Left ventricle myocardium superior (tissue), 1 donor: ENCODE measurements around the gene SNAPIN. TPM values are rescaled to one million over a fixed set of nuclear protein-coding genes. Genes with fewer than 3 reads are reported as not detected.

Experiments
- ATAC-seq: fragments of 200-7000 bp; cut with Tn5 transposase; one replicate; pipeline ENCODE4 v1.9.1; 2020; ENCODE audit warnings: mild to moderate bottlenecking, moderate library complexity
- DNase-seq: peaks from one replicate; pipeline ENCODE4 v3.0.0-alpha.2; 2020
- intact Hi-C: fragments of 100-400 bp; cut with micrococcal nuclease; formaldehyde crosslinking; loops from one replicate; pipeline ENCODE4 v1.11.0; 2022
- long read RNA-seq: library from polyadenylated mRNA; unstranded; transcript quantifications from one replicate; pipeline ENCODE4 v2.0.0, GENCODE V29; 2021
- total RNA-seq: library from RNA; stranded (reverse); fragmentation: NEBNext Ultra II Directional; extraction: Animal tissue kit (Norgen Biotek cat#: 25700); gene quantifications from one replicate; pipeline ENCODE4 v1.2.1, GENCODE V29; 2021
- donor health status: DM: no; HTN: yes; CAD: no; lungs with severe emphysema.

The SNAPIN gene, protein sequence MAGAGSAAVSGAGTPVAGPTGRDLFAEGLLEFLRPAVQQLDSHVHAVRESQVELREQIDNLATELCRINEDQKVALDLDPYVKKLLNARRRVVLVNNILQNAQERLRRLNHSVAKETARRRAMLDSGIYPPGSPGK
- total RNA-seq = 60.1 TPM
- long read RNA-seq, transcript SNAPIN-204 (2 exons, 1,205 nt) = minor isoform, 5 of 156 reads
- long read RNA-seq, transcript SNAPIN-202 (3 exons, 922 nt) = minor isoform, 8 of 156 reads
- long read RNA-seq, transcript SNAPIN-201 (4 exons, 1,030 nt) = major isoform, 133 of 156 reads
- long read RNA-seq, partial matches to known transcripts = 0 of 156 reads
- long read RNA-seq, other reads (novel, unspliced or antisense) = 8 of 156 reads

DNA sequence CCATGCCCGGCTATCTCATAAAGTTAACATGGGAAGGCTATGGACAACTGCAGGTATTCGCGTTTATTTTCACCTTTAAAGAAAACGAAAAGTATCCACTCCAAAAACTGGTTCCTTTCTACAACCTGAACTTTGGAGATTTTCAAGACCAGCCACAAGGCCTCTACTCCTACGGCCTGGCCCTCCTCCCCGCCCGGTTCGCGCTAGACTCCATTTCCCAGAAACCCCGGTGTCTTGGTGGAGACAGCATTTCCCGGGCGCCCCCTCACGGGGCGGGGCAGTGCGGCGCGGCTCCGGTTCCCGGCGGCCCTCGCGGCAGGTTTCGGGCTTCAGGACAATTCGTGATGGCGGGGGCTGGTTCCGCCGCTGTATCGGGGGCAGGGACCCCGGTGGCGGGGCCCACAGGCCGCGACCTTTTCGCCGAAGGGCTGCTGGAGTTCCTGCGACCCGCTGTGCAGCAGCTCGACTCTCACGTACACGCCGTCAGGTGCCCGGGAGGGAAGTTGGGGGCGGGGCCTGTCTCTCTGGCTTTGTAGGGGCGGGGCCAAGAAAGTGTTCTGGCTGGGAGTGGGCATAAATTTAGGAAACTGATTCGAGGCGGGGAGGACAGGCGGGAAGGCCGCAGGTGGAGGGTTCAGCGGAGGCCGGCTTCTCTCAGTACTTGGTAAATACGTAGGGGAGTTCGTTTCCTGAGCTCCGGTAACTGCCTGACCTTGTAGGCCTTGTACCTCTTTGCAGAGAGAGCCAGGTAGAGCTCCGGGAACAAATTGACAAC, at the start of gene SNAPIN:
SNAPIN (plus strand) TSS at position 304 of the 775 bp plus-strand sequence; CDS start at position 345, 41 bp downstream.
- DNase-seq (peak; percentile 95), ATAC-seq (peak; percentile 98)
- intact Hi-C loops = no loop called here

DNA sequence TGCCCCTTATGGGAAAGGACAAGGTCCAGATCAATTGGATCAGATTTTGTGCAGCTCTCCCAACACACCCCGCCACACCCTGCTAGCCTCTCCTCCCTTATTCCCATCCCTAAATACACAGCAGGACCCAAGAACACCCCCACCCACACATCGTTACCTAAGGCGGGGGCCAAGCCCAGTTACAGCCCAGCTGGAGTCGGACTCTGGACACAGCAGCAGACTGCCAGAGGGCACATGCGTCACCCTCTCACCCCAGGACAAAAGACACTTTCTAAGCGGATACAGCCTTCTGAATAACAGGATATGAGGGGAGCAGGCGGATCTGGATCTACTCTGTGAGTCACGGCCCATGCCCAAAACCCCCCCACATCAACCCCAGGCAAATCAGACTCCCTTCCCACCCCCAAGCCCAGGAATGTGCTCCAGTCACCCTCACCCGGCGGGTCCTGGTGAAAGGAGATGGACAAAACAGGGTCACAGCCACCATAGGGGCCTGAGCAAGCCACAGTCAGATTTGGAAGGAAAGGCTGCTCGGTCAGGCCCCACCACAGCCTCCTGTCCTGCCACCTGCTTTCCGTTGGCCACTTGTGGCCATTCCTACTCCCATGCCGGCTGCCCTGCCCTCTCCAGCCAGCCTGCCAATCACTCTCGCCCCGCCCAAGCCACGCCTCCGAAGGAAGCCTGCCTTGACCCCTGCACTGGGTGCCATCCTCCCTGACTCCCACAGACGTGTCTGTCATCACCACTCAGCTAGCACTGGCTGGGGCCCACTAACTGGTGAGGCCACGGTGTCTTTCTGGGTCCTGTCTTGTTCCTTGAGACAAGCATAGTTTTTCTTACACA, 49.5 kb upstream of the SNAPIN start:
- intact Hi-C loops = no loop called here
- peak; percentile 79 for DNase-seq
- peak; percentile 59 for ATAC-seq

DNA sequence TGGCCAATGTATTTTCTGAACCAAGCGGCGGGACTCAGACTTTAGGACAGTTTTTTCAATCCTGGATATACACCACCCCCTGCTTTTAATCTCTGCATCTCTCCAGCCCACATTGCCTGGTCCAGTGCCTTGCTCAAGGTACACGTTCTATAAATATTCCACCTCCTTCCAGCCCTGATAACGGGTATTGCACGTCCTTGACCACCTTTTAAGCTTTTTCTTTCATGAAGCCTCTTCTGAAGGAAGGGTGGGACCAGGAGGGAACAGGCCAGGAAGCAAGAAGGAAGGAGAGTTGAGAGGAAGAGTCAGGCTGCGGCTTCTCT, 49.0 kb upstream of the SNAPIN start:
- ATAC-seq (no peak), DNase-seq (no peak)
- intact Hi-C loops = no loop called here

DNA sequence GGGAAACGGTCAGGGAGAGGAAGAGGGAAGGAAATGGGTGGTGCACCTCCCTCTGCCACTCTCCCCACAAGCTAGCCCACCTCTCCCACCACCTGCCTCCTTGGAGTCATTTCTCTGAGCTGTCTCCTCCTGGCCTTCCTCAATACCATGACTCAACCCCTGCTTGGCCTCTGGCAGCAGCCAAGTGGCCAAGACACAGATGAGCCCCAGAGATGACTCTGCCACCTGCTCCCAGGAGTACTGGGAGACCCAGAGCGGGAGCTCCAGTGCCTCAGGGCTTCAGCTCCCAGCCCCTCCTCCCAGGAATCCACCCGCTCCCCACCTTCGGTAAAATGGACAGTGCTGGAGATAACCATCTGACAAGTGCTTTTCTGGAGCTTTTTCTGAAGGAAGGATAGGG, 48.2 kb upstream of the SNAPIN start:
- no peak for DNase-seq
- intact Hi-C loops = no loop called here
- no peak for ATAC-seq

DNA sequence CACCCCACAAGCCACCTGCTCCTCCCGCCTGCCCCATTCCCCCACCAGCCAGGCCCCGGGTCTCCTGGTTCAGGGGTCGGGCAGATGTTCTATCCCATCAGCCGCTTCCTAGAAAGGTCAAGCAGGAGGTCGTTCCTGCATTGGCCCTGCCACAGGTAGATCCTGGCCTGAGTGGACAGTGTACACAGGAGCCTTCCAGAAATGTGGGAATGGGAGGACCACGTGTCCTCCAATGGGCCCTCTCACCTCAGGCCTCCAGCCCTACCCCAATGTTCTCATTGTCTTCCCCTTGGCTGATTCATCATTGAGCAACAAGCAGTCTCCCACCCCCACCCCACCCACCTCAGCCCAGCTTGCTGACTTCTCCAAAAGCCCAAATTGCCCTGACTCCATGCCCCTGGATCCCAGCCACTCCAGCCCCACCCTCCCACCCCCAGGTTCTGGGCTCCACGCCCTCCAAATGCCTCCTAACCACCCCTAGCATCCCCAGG, 47.6 kb upstream of the SNAPIN start:
- ATAC-seq = no peak
- no peak for DNase-seq
- intact Hi-C loops = no loop called here

DNA sequence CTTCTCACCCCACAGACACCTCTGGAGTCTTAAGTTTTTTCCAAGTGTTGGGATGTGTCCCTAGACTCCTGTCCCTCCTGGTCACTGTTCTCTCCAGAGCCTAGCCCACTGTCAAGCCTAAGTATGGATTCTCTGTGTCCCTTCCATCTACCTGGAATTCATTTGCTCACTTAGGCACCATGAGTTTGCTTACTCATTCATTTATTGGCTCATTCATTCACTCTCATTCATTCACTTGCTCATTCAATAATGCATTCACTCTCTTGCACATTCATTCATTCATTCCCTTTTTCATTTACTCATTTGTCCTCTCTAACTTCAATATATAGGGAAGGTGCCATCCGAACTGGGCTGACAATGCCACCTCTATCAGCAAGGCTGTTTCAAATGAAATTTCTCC, 47.1 kb upstream of the SNAPIN start:
- ATAC-seq (no peak), DNase-seq (no peak)
- intact Hi-C loops = no loop called here

DNA sequence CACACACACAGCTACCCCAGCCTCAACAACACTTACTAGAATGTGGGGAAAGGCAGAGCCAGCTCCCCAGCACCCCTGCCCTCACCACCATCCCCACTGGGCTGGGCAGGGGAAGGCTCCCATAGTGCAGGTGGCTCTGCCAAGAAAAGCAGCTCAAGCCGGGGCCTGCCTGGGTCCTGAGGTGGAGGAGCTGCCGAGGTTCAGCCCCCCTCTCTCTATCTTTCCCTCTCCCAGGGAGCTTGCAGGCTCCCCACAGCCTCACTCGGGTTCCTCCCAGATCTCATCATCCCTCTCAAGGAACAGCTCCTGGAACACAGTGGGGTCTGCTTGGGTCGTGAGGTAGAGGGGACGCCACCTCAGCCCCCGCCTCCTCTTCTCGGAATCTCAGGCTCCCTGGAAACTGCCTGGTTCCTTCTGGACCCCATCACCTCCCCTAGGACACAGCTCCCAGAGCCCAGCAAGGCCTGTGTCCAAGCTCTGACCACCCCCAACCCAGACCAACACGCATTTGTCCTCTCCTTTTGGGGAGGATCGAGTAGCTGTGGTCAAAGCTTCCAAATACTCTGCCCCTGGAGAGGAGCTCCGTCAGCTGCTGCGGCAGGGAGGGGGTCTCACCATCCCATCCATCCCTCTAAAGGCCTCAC, 46.3 kb upstream of the SNAPIN start:
- intact Hi-C loops = no loop called here
- ATAC-seq (peak; percentile 21), DNase-seq (no peak)

DNA sequence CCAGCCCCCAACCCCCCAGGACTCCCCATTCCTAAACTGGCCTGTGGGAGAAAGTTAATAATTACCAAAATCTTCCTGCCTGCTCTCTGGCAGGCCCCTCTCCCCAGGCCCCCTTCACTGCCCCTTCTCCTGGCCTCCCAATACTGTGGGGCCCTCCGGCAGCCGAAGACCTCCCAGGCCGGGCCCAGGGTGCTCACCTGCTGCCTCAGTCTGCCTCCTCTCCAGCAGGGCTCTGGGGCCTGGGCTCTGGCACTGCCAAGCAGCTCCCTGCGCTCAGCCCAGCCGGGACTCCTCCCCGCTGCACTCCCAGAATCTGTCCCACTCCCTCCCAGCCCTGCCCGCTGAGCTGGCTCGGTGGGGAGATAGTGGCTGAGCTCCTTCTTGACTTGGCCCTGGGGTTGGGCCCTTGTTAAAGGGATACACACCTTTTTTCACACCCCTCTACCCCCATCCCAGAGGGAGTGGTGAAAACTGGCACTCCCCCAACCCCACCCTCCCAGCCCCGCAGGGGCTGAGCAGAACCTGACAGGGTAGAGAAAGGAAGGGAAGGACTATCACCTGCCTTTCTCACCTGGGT, 45.7 kb upstream of the SNAPIN start, which contains the start of gene S100A16:
S100A16 (minus strand) TSS at position 383 of the 577 bp plus-strand sequence. CDS start 4,986 bp downstream, outside the sequence.
- peak; percentile 86 for ATAC-seq
- intact Hi-C loops = no loop called here
- DNase-seq = peak; percentile 87

DNA sequence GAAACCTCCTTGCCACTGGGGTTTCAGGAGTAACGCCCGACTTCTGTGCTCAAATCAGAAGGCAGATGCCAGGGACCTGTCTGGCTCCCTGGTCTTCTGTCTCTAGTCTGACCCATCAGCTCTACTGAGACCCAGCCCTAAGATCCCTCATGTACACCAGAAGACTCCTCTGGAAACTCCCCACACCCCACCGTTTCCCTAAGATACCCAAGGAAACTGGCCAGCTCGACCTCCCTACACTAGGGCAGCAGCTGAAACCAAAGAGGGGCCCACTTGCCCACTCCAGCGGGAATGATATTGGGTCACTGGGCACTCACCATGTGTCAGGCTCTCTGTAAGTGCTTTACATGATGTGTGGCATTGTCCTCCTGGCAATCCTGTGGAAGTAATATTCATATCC, 45.1 kb upstream of the SNAPIN start:
- DNase-seq = no peak
- ATAC-seq = no peak
- intact Hi-C loops = no loop called here

DNA sequence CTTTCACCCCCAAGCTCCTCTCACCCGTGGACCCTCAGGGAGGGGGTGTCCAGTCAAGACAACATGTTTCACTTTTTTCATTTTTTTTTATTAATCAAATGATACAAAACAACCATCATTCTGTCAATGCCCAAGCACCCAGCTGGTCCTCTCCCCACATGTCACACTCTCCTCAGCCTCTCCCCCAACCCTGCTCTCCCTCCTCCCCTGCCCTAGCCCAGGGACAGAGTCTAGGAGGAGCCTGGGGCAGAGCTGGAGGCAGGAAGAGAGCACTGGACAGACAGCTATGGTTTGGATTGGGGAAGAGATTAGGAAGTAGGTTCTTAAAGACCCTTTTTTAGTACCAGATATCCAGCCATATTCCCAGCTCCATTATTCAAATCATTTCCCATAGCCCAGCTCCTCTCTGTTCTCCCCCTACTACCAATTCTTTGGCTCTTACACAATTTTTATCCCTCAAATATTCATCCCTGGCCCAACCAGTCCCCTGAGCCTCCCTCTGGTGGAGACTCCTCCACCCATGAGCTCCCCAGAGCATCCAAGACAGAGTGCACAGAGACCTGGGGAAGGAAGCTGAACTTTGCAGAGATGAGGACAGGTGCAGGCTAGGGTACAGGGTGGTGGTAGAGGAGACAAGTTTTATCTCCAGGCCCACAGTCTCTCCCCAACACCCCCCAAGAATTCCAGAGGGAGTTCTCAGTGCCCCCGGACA, 44.2 kb upstream of the SNAPIN start:
- intact Hi-C loops = no loop called here
- no peak for ATAC-seq

DNA sequence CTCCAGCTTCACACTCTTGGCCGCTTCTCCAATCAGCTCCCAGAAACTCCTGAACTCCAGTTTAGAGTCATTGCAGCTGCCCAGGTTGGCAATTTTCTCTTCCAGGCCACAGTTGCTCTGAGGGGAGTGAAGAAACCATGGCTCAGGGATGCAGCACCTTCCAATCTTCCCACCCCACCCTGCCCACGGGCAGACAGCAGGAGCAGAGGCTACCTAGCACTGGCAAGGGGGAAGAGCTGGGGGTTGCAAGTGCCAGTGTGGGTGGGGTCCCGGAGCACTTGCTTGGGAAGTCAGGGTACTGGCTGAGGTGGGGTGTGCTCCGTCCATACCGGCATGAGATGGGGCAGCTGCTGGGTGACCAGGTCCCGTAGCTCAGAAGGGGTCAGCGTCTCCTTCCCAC, 43.6 kb upstream of the SNAPIN start:
- ATAC-seq (no peak), DNase-seq (no peak)
- intact Hi-C loops = no loop called here

More for the DNA sequence above, 44.2 kb upstream of the SNAPIN start:
- no peak for DNase-seq

DNA sequence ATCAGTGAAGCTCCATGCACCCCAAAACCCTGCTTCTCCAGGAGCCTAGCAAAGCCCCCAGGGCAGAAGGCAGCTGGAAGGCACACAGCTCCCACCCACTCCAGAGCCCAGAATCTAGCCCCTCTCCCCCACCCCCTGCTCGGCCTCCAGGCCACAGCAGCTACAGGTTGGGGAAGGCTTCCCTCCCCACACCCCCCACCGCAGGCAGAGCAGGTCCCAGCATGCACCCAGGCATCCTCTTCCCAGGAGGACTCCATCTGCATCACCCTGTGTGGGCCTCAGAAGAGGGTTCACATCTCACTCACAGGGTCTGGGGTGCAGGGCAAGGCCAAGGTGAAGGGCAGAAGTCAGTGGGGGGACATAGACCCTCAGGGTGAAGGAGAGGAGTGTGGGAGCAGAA, 43.1 kb upstream of the SNAPIN start:
- ATAC-seq = no peak
- intact Hi-C loops = no loop called here
- no peak for DNase-seq

DNA sequence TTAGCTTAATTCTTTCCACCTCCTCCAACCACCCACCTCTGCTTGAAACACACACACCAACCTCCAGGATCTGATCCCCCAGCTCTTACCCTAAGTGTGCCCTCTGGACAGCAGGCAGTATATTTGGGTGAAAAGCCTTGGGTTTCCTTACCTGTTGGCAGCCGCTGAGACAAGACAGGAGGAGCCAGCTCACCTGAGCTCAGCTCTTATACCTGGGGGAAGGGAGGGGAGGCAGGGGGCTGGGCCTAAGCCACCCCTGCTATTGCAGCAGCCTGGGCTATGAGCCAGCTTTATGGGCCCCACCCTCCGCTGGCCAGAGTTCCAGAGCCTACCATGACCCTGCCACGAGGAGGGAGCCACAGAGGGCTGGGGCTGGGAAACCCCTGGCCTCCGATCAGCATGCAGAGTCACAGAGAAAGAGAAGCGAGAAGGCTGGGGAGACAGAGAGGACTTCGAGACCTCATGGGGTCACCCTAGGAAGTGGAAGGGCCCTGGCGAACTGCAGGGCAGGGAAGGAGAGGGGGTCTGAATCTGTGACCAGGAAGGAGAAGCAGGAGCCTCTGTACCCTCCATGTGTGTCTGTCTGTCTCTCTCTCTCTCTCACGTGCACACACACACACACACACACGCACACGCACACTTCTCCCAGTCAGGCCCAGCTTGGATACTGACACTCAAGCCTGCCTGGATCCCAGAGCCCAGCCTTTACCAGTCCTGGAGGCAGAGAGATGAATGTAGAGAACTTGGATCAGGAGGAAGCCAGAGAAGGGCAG, 42.2 kb upstream of the SNAPIN start, which contains the start of gene S100A14:
S100A14 (minus strand) TSS at position 182 of the 773 bp plus-strand sequence. CDS start 467 bp downstream, outside the sequence.
- intact Hi-C loops = no loop called here
- peak; percentile 41 for ATAC-seq
- peak; percentile 68 for DNase-seq

DNA sequence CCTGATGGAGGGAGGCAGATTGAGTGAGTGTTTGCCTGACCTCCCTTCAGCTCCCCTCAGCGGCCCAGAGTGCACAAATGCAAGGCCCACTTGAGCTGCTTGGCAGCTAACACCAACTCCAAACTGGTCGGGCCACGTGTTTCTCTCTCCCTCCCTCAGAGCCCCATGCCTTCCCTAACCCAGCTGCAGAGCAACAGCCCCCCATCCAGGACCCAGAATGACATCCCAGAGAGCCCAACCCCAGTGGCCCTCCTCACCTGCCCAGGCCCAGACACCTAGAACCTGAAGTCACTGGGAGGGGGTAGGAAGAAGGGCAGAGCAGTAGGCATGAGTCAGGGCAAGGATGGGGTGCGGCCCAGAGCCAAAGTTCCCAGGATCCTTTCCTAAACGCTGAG, 41.6 kb upstream of the SNAPIN start:
- DNase-seq (peak; percentile 59), ATAC-seq (peak; percentile 64)
- intact Hi-C loops = no loop called here

DNA sequence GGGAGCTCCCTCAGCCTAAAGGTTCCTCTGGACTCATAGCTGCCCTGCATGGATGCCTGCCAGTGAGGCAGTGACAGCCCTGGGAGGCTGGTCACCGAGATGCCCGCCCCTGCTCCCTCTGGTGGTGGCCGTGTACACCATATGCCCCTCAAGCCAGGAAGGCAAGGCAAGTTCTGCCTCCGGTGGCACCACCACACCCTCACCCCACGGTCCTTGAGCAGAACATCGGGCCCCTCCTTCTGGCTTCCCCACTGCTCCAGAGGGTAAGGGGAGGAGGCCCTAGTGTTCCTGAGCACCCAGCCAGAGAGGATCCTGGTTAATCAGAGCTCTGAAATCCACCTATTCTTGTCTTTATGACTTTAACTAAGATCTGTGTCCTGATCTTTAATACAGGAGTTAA, 40.8 kb upstream of the SNAPIN start:
- DNase-seq = no peak
- no peak for ATAC-seq
- intact Hi-C loops = no loop called here

DNA sequence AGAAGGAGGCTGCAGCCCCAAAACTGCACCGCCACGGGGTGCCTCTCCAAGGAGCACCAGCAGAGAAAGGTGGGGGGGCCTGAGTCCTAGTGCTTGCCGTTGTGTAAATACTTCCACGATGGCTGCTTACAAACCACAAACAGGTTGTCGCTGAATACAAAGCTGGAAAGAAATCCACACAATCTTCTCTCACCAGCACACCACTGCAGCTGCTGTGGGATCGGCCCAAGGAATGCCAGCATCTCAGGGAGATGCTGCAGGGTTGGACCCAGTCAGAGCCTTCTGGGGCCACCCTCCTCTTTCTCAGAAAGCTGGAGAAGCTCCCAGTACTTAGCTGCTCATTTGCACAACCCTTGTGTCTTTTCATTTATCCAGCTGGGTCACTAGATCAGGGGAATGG, 39.3 kb upstream of the SNAPIN start:
- intact Hi-C loops = no loop called here
- DNase-seq = no peak
- no peak for ATAC-seq

DNA sequence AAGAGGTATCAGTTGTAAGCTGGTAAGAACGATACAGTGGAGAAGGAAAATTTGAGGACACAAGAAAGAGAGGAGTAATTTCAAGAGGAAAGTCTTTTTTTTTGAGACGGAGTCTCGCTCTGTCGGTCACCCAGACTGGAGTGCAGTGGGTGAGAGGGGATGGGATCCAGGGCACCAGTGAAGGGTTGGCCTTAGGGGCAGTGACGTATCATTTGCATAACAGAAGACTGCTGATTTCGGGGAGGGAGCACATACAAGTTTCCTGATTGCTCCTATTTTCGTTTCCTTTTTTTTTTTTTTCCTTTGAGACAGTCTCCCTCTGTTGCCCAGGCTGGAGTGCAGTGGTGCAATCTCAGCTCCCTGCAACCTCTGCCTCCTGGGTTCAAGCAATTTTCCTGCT, 35.4 kb upstream of the SNAPIN start:
- ATAC-seq (no peak), DNase-seq (no peak)

More for the DNA sequence above, 35.4 kb upstream of the SNAPIN start:
- intact Hi-C loops = no loop called here
